Ovary (tissue), 9 donors: ENCODE results near the gene KBTBD8. TPM values are rescaled to one million over a fixed set of nuclear protein-coding genes. Genes with fewer than 3 reads are reported as not detected.

ENCODE experiments used
- DNase-seq, 5 donors: peaks; one replicate each; pipeline ENCODE4 v3.0.0-alpha.2; 2019 to 2020
- H3K27ac ChIP-seq, 2 donors: fragments of 200-600 bp; one replicate each; pipeline versions ENCODE4 v1.5.1 to v1.8.0; 2019 to 2022
- H3K27me3 ChIP-seq: fragments of 200-600 bp; one replicate; pipeline ENCODE4 v1.8.0; 2022
- H3K36me3 ChIP-seq: fragments of 200-600 bp; sonication (generic); one replicate; pipeline ENCODE4 v1.5.1; 2019
- H3K4me1 ChIP-seq: one replicate; pipeline ENCODE4 v1.8.1; 2013; ENCODE audit warnings: mild to moderate bottlenecking, moderate library complexity; ENCODE audit not compliant: insufficient read depth
- H3K4me3 ChIP-seq: fragments of 200-600 bp; sonication (generic); one replicate; pipeline ENCODE4 v1.5.1; 2017
- H3K9me3 ChIP-seq, 2 donors: fragments of 200-600 bp in 1 of 2; sonication (generic) in 1 of 2; one replicate each; pipeline versions ENCODE4 v1.5.1 to v1.8.1; 2013 to 2019; ENCODE audit warnings: mild to moderate bottlenecking in 1 of 2, moderate library complexity in 1 of 2
- CTCF ChIP-seq, 3 donors: fragments of 450-650 bp in 2 of 3; fragments of 200-600 bp in 1 of 3; IDR thresholded peaks; one replicate each; pipeline versions ENCODE4 v1.5.1 to v1.8.0; 2016 to 2022; ENCODE audit warnings: antibody characterized with exemption in 3 of 3, mild to moderate bottlenecking in 1 of 3
- EP300 ChIP-seq: sonication (generic); formaldehyde crosslinking; IDR thresholded peaks from one replicate; pipeline ENCODE4 v1.6.1; 2017; ENCODE audit warnings: antibody characterized with exemption
- POLR2A ChIP-seq: fragments of 450-650 bp; IDR thresholded peaks from one replicate; pipeline ENCODE4 v1.6.1; 2017; ENCODE audit warnings: antibody characterized with exemption, mild to moderate bottlenecking, moderate library complexity
- WGBS, 3 donors: extraction: QIAGEN DNeasy Blood & Tissue Kit in 1 of 3; methylation state at CpG; one replicate each; pipeline versions ENCODE4 v1.1.5 to v1.1.7; 2013 to 2017; 5-methylcytosine and 5-hydroxymethylcytosine counted together
- intact Hi-C, 4 donors: fragments of 100-400 bp; cut with DNase I; formaldehyde crosslinking; loops; one replicate each; pipeline versions ENCODE4 v1.11.0 to v1.15.1; 2022 to 2023
- polyA plus RNA-seq, 2 donors: library from polyadenylated mRNA; stranded (reverse); fragments of 200-250 nt in 1 of 2; fragments of 350-450 nt in 1 of 2; fragmentation: Illumina TruSeq in 1 of 2; extraction: RNeasy Lipid Tissue Mini Kit (QIAGEN cat#74804) in 1 of 2; gene quantifications; one replicate each; pipeline ENCODE4 v1.2.3, GENCODE V29; 2013 to 2014
- total RNA-seq, 7 donors: library from RNA; depleted of rRNA in 2 of 7; stranded (reverse); fragments of >200 nt in 2 of 7; fragmentation: NEBNext Ultra II Directional in 3 of 7; extraction: Animal tissue kit (Norgen Biotek cat#: 25700) in 3 of 7; gene quantifications; one replicate each; pipeline versions ENCODE4 v1.1.0 to v1.2.4, GENCODE V29; 2016 to 2023
- donor health status: DM: no; HTN: no; CAD: no; lungs with moderate emphysema.
- donor health status: DM: no; HTN: no; CAD: no.
- donor health status: Bipolar disorder and iron deficiency.
- donor health status: DM: yes; HTN: yes; CAD: no.
- donor health status: DM: no; HTN: no; CAD: no.
- donor health status: DM: yes; HTN: yes; CAD: no.

The KBTBD8 gene
- total and polyA plus RNA-seq, 9 donors, result 0.07 to 0.97 (median 0.55) TPM

DNA sequence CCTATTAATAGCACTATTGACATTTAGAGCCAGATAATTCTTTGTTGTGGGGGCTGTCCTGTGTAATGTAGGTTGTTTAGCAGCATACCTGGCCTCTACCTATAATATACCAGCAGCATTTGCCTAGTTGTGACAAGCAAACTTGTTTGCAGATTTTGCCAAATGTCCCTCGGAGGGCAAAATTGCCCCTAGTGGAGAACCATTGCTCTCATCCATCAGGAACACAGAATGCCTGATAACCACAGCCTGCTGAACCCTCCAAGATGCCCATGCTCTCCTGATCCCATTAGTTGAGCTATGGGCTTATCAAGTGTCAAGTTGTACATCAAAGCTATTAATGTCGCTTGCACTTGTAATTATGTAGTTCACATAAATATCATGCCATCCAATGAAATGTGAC is 15.0 kb upstream of the KBTBD8 start:
- Histone ChIP-seq H3K27me3 (no peaks in the 10 kb centered on the region), H3K4me3 (no peak overlapping the region), H3K36me3 (no peaks in the 10 kb centered on the region), H3K9me3 (no peaks in the 10 kb centered on the region), H3K4me1 (no peaks in the 10 kb centered on the region), H3K27ac (no peak overlapping the region)
- no peak for DNase-seq
- no peak for TF ChIP-seq CTCF (IDR thresholded peaks at IDR 0.05)
- TF ChIP-seq EP300, result no peak
- TF ChIP-seq POLR2A, result no peak
- intact Hi-C loops, result no loop called here
- 70 to 90% (median 70%) methylated on average over 2 of the region's 2 CpGs for WGBS, 3 donors

- no peak for TF ChIP-seq POLR2A
- no peak for TF ChIP-seq EP300
- TF ChIP-seq CTCF (IDR thresholded peaks at IDR 0.05), result no peak
- no peaks in the 10 kb centered on the region for H3K9me3 ChIP-seq
- no peak for DNase-seq
- 94 to 95% (median 94%) methylated on average over 7 of the region's 7 CpGs for WGBS, 3 donors
- no peaks in the 10 kb centered on the region for H3K4me1 ChIP-seq
- no peaks in the 10 kb centered on the region for H3K27me3 ChIP-seq
- H3K4me3 ChIP-seq, result no peak overlapping the region
- intact Hi-C loops, result no loop called here
- H3K27ac ChIP-seq, result no peak overlapping the region
- H3K36me3 ChIP-seq, result no peaks in the 10 kb centered on the region
These were observed 12.7 kb upstream of the KBTBD8 start for GRCh38 chr3:66985336-66985920.

- Histone ChIP-seq H3K36me3 (no peaks in the 10 kb centered on the region), H3K9me3 (no peaks in the 10 kb centered on the region), H3K27me3 (no peaks in the 10 kb centered on the region), H3K4me1 (no peaks in the 10 kb centered on the region), H3K27ac (no peak overlapping the region), H3K4me3 (no peak overlapping the region)
- 82 to 85% (median 83%) methylated on average over 5 of the region's 5 CpGs for WGBS, 3 donors
- intact Hi-C loops, result no loop called here
- no peak for TF ChIP-seq POLR2A
- TF ChIP-seq CTCF (IDR thresholded peaks at IDR 0.05), result no peak
- no peak for TF ChIP-seq EP300
- no peak for DNase-seq
These were observed 11.7 kb upstream of the KBTBD8 start for GRCh38 chr3:66986406-66986805.

GRCh38 chr3:66989241-66989640 is 8.9 kb upstream of the KBTBD8 start:
- Histone ChIP-seq H3K4me3 (no peak overlapping the region), H3K4me1 (no peaks in the 10 kb centered on the region), H3K9me3 (no peaks in the 10 kb centered on the region), H3K36me3 (no peaks in the 10 kb centered on the region), H3K27ac (no peak overlapping the region), H3K27me3 (no peaks in the 10 kb centered on the region)
- no peak for DNase-seq
- WGBS, 3 donors, result 41 to 48% (median 46%) methylated on average over 6 of the region's 6 CpGs
- no peak for TF ChIP-seq EP300
- TF ChIP-seq POLR2A, result no peak
- no peak for TF ChIP-seq CTCF (IDR thresholded peaks at IDR 0.05)
- intact Hi-C loops, result no loop called here
